Panc1 (cell line): ENCODE measurements around the gene GARIN5B. TPM values are rescaled to one million over a fixed set of nuclear protein-coding genes. Genes with fewer than 3 reads are reported as not detected.

Experiments used
- ATAC-seq: fragments of 200-7000 bp; cut with Tn5 transposase; 2 replicates; pipeline ENCODE4 v1.9.1; 2020; ENCODE audit warnings: mild to moderate bottlenecking, moderate library complexity
- BruUV-seq: library from RNA; stranded (reverse); fragments of 400-500 nt; replicated peaks from 2 replicates; lab custom pipeline; 2021; lab: Mats Ljungman, UMichigan
- CTCF ChIA-PET: fragments of 300-600 bp; sonication (Branson Sonifier 250); formaldehyde crosslinking; loops from one replicate; lab custom pipeline; 2022; ENCODE audit warnings: antibody characterized with exemption; lab: Charles Lee
- POLR2A ChIA-PET: fragments of 300-600 bp; sonication (Branson Sonifier 250); formaldehyde crosslinking; loops from one replicate; lab custom pipeline; 2022; ENCODE audit warnings: antibody characterized with exemption; lab: Charles Lee
- DNase-seq: peaks from one replicate; pipeline ENCODE4 v3.0.0-alpha.2; 2010; ENCODE audit warnings: low read depth, low spot score
- H3K27ac ChIP-seq: 2 replicates; pipeline ENCODE4 v1.5.1; 2011; ENCODE audit warnings: mild to moderate bottlenecking, low read length, inconsistent platforms
- H3K27me3 ChIP-seq: fragments of 200-500 bp; sonication (Bioruptor generic); 2 replicates; pipeline ENCODE4 v1.6.0; 2014; ENCODE audit warnings: low read length, inconsistent platforms; ENCODE audit not compliant: control insufficient read depth, insufficient read depth
- H3K36me3 ChIP-seq: fragments of 200-500 bp; sonication (Bioruptor generic); 2 replicates; pipeline ENCODE4 v1.5.1; 2014; ENCODE audit warnings: inconsistent platforms, mild to moderate bottlenecking, low read length, moderate library complexity; ENCODE audit not compliant: control insufficient read depth, insufficient read depth
- H3K4me1 ChIP-seq: 2 replicates; pipeline ENCODE4 v1.5.1; 2011; ENCODE audit warnings: inconsistent platforms, mild to moderate bottlenecking, low read length, moderate library complexity; ENCODE audit not compliant: control insufficient read depth, insufficient read depth
- H3K4me3 ChIP-seq, 2 experiments: 2 replicates each; pipeline ENCODE4 v1.5.1; 2011 to 2012; ENCODE audit warnings: low read depth in 2 of 2, low read length in 2 of 2, mild to moderate bottlenecking in 2 of 2, inconsistent platforms in 1 of 2, moderate library complexity in 1 of 2
- H3K9me3 ChIP-seq: fragments of 200-500 bp; sonication (Bioruptor generic); 2 replicates; pipeline ENCODE4 v1.5.1; 2014; ENCODE audit warnings: low read depth, mild to moderate bottlenecking, inconsistent platforms, low read length, moderate library complexity; ENCODE audit not compliant: control insufficient read depth, insufficient read depth
- POLR2AphosphoS5 ChIP-seq: IDR thresholded peaks from 2 replicates; pipeline ENCODE4 v1.6.1; 2012; ENCODE audit warnings: mild to moderate bottlenecking, low read depth, low read length, moderate library complexity
- SIN3A ChIP-seq: IDR thresholded peaks from 2 replicates; pipeline ENCODE4 v1.6.1; 2012; ENCODE audit warnings: low read depth, mild to moderate bottlenecking, low read length, moderate library complexity, borderline replicate concordance; ENCODE audit not compliant: insufficient read depth
- TCF7L2 ChIP-seq: IDR thresholded peaks from 2 replicates; pipeline ENCODE4 v1.6.1; 2011; ENCODE audit warnings: mild to moderate bottlenecking, low read depth, low read length, inconsistent platforms
- in situ Hi-C: cut with HindIII; loops from 2 replicates; pipeline ENCODE4 v1.10.0; 2016; ENCODE audit warnings: low sequenced_read_pairs, low pct_unique_long_range_greater_than_20kb
- intact Hi-C: fragments of 100-400 bp; cut with micrococcal nuclease; formaldehyde crosslinking; loops from one replicate; pipeline ENCODE4 v1.10.0; 2022; ENCODE audit not compliant: unreplicated experiment
- total RNA-seq: library from RNA; stranded (reverse); gene quantifications from one replicate; pipeline ENCODE4 v1.2.1, GENCODE V29; 2021; ENCODE audit not compliant: unreplicated experiment
- TF ChIP-seq, protein P1 (sequence below): fragments of 450-650 bp; IDR thresholded peaks from 2 replicates; pipeline ENCODE4 v1.5.1; 2017; ENCODE audit warnings: mild to moderate bottlenecking
- TF ChIP-seq, protein P2 (sequence below), 2 experiments: IDR thresholded peaks; 2 replicates each; pipeline ENCODE4 v1.6.1; 2011 to 2012; ENCODE audit warnings: low read depth in 2 of 2, control low read depth in 1 of 2, low read length in 1 of 2, mild to moderate bottlenecking in 1 of 2, moderate library complexity in 1 of 2; ENCODE audit not compliant: insufficient read depth in 1 of 2

Gene GARIN5B
- total RNA-seq, 1 experiment from 2014 or later: not detected

DNA sequence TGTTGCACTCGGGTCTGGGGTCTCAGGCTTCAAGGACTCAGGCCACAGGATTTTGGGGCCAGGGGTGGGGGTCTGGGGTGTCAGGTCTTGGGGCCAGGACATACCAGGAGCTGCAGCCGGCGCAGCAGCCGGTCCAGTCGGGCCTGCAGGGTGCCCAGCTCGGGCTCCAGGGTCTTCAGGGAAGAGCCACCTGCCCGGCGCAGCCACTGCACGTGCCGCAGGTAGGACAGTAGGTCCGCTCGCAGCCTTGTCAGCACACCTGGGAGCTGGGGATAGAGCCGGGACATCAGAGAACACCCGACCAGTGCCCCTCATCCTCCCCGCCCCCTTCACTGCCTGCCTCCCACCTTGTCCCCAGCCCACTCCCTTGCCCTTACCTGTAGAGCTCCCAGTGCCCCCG is 5.0 kb upstream of the GARIN5B start:
- DNase-seq (no peak), ATAC-seq (no peak)
- H3K4me1 ChIP-seq: peaks cover 16% of the 10 kb centered on the region
- no TSS peak for BruUV-seq
- no peak overlapping the region for H3K4me3 ChIP-seq
- H3K27me3 ChIP-seq: no peaks in the 10 kb centered on the region
- H3K9me3 ChIP-seq: no peaks in the 10 kb centered on the region
- intact Hi-C loops: no loop called here
- H3K36me3 ChIP-seq: no peaks in the 10 kb centered on the region
- ChIA-PET POLR2A (interaction anchor here (0.6 kb wide), 1 partner anchor 143 kb away, joined by 3 read pairs; no protein-coding TSS in a partner anchor), CTCF (interaction anchor here (0.8 kb wide), 1 partner anchor 12 kb away, joined by 4 read pairs; no protein-coding TSS in a partner anchor)
- no peak for TF ChIP-seq SIN3A
- no peak for TF ChIP-seq TCF7L2
- TF ChIP-seq, protein P1, sequence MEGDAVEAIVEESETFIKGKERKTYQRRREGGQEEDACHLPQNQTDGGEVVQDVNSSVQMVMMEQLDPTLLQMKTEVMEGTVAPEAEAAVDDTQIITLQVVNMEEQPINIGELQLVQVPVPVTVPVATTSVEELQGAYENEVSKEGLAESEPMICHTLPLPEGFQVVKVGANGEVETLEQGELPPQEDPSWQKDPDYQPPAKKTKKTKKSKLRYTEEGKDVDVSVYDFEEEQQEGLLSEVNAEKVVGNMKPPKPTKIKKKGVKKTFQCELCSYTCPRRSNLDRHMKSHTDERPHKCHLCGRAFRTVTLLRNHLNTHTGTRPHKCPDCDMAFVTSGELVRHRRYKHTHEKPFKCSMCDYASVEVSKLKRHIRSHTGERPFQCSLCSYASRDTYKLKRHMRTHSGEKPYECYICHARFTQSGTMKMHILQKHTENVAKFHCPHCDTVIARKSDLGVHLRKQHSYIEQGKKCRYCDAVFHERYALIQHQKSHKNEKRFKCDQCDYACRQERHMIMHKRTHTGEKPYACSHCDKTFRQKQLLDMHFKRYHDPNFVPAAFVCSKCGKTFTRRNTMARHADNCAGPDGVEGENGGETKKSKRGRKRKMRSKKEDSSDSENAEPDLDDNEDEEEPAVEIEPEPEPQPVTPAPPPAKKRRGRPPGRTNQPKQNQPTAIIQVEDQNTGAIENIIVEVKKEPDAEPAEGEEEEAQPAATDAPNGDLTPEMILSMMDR: no peak
- TF ChIP-seq POLR2AphosphoS5: no peak
- TF ChIP-seq, protein P2, sequence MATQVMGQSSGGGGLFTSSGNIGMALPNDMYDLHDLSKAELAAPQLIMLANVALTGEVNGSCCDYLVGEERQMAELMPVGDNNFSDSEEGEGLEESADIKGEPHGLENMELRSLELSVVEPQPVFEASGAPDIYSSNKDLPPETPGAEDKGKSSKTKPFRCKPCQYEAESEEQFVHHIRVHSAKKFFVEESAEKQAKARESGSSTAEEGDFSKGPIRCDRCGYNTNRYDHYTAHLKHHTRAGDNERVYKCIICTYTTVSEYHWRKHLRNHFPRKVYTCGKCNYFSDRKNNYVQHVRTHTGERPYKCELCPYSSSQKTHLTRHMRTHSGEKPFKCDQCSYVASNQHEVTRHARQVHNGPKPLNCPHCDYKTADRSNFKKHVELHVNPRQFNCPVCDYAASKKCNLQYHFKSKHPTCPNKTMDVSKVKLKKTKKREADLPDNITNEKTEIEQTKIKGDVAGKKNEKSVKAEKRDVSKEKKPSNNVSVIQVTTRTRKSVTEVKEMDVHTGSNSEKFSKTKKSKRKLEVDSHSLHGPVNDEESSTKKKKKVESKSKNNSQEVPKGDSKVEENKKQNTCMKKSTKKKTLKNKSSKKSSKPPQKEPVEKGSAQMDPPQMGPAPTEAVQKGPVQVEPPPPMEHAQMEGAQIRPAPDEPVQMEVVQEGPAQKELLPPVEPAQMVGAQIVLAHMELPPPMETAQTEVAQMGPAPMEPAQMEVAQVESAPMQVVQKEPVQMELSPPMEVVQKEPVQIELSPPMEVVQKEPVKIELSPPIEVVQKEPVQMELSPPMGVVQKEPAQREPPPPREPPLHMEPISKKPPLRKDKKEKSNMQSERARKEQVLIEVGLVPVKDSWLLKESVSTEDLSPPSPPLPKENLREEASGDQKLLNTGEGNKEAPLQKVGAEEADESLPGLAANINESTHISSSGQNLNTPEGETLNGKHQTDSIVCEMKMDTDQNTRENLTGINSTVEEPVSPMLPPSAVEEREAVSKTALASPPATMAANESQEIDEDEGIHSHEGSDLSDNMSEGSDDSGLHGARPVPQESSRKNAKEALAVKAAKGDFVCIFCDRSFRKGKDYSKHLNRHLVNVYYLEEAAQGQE (IDR thresholded peaks at IDR 0.05; ENCODE audit: insufficient read depth in 1 of 2, low read depth in 2 of 2, low read length in 1 of 2): no peak
- H3K27ac ChIP-seq: no peak overlapping the region
- in situ Hi-C loops: no loop called here

DNA sequence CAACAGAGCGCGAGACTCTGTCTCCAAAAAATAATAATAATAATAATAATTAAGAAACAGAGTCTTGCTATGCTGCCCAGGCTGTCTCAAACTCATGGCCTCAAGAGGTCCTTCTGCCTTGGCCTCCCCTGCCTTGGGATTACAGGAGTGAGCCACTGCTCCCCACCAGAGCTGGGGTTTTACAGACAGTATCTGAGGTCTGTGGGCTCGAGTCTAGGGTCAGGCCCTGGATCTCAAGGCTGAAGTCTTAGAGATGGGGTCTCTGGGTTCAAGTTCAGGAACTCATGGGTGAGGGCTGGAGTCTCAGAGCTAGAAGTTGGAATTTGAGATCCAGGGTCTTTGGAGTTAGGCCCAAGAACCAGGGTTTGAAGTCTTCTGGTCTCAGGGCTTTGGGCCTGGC is 3.7 kb upstream of the GARIN5B start:
- no peak overlapping the region for H3K4me3 ChIP-seq
- TF ChIP-seq, protein P1: no peak
- no peak for TF ChIP-seq SIN3A
- no peak for TF ChIP-seq TCF7L2
- TF ChIP-seq, protein P2 (IDR thresholded peaks at IDR 0.05; ENCODE audit: insufficient read depth in 1 of 2, low read depth in 2 of 2, low read length in 1 of 2): no peak
- no peak for TF ChIP-seq POLR2AphosphoS5
- no peaks in the 10 kb centered on the region for H3K9me3 ChIP-seq
- no peaks in the 10 kb centered on the region for H3K27me3 ChIP-seq
- ATAC-seq: no peak
- intact Hi-C loops (no loop called here), in situ Hi-C loops (no loop called here)
- no peaks in the 10 kb centered on the region for H3K36me3 ChIP-seq
- CTCF ChIA-PET: no interaction called here
- POLR2A ChIA-PET: no interaction called here
- no peak overlapping the region for H3K27ac ChIP-seq
- no TSS peak for BruUV-seq
- DNase-seq: no peak
- H3K4me1 ChIP-seq: peaks cover 8% of the 10 kb centered on the region
